AG04449 (cell line): Measurements from ENCODE around the gene PDCD4.

ENCODE experiments used
- CTCF ChIA-PET: fragments of 350-600 bp; formaldehyde crosslinking; extraction: SDS; loops from one replicate; lab custom pipeline; 2021; ENCODE audit warnings: antibody characterized with exemption; lab: Yijun Ruan, JAX
- POLR2A ChIA-PET: fragments of 400-600, 350-600 bp; formaldehyde crosslinking; extraction: SDS; loops from one replicate; lab custom pipeline; 2020; ENCODE audit warnings: antibody characterized with exemption, inconsistent platforms; lab: Yijun Ruan, JAX
- DNase-seq: peaks from one replicate; pipeline ENCODE4 v3.0.0-alpha.2; 2010; ENCODE audit warnings: low read depth, low spot score
- H3K4me3 ChIP-seq: 2 replicates; pipeline ENCODE4 v1.5.1; 2011; ENCODE audit warnings: low read depth, mild to moderate bottlenecking, control low read depth, low read length
- TF ChIP-seq, protein P1 (sequence below): IDR thresholded peaks from one replicate; pipeline ENCODE4 v1.5.1; 2011; ENCODE audit warnings: mild to moderate bottlenecking, moderate library complexity, low read length, control low read depth, inconsistent platforms; ENCODE audit not compliant: insufficient read depth; ENCODE audit errors: missing control alignments

PDCD4 gene

DNA sequence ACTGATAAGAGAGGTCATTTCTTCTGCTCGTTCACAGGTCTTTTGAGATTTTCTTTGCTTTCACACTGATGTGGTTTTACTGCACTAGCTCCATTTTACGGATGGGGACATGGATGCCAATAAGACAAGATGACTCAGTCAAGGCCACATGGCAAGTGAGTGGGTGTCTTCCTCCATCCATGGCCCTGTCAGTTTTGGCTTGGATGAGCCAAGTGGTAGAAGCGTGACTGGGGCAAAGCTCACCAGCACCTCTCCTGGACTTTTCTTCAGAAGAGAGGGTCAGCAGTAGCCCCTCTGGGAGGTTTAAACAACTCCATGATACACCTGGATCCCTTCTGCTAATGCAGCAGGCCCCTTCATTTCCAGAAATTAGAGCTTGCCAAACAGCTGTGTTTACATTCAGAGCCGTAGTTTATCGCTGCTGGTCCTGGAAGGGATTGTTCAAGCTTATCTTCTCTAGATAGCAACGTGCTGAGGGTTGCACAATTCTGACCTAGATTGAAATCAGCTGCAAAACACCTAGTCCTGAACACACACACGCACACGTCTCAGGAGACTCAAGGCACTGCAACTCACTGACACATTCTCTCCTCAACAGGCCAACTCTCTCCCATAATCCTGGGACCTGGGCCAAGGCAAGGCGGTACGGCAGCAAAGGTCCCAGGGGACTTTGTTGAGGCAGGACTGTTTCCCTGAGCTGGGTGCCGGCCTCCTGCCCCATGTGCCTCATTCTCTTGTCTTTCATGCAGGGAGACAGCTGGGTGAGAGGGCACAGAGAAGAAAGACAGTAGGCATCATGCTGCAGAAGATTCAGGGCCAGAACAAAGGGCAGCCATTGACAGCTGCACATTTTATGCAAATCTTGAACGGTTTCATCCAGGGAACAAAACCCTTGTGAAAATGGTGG lies 14.2 kb upstream of the PDCD4 start:
- TF ChIP-seq, protein P1, sequence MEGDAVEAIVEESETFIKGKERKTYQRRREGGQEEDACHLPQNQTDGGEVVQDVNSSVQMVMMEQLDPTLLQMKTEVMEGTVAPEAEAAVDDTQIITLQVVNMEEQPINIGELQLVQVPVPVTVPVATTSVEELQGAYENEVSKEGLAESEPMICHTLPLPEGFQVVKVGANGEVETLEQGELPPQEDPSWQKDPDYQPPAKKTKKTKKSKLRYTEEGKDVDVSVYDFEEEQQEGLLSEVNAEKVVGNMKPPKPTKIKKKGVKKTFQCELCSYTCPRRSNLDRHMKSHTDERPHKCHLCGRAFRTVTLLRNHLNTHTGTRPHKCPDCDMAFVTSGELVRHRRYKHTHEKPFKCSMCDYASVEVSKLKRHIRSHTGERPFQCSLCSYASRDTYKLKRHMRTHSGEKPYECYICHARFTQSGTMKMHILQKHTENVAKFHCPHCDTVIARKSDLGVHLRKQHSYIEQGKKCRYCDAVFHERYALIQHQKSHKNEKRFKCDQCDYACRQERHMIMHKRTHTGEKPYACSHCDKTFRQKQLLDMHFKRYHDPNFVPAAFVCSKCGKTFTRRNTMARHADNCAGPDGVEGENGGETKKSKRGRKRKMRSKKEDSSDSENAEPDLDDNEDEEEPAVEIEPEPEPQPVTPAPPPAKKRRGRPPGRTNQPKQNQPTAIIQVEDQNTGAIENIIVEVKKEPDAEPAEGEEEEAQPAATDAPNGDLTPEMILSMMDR: no peak
- ChIA-PET CTCF (interaction anchor here (0.7 to 1.4 kb wide), 4 partner anchors 12 to 112 kb away, joined by 3 to 5 read pairs (median 4); no protein-coding TSS in a partner anchor), POLR2A (no interaction called here)
- no peak for DNase-seq
- H3K4me3 ChIP-seq: no peak overlapping the region

DNA sequence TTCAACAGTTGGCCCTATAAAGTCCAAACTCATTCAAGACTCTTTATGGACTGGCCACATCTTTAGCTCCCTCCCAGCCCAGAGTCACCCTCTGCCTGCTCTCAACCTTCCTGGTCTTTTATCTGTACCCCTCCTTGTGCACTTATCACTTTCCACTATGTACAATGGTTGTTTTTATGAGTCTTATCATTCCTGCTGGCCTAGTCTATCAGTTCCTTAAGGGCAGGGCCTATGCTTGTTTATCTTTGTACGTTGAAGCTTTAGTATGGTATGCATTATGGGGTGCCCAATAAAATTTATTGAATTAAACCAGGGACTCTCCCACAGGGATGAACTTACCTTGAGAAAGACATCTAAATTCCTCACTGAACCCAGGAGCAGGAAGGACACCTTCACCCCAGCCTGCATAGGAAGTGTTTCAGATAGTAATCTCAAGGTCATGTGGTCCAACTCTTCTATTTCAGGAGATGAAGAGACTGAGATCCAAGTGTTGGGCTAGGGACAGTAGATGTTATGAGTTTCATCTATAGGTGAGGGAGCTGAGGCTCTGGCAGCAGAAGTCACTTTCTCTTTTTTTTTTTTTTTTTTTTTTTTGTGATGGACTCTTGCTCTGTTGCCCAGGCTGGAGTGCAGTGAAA lies 13.3 kb upstream of the PDCD4 start:
- POLR2A ChIA-PET: interaction anchor here (1.9 kb wide), 1 partner anchor 13 kb away, joined by 8 read pairs; the partner anchor contains the start of gene PDCD4
- no peak overlapping the region for H3K4me3 ChIP-seq
- DNase-seq: no peak
- TF ChIP-seq, protein P1: no peak
- CTCF ChIA-PET: interaction anchor here (0.7 to 0.9 kb wide), 2 partner anchors 13 to 55 kb away, joined by 3 to 4 read pairs; no protein-coding TSS in a partner anchor

DNA sequence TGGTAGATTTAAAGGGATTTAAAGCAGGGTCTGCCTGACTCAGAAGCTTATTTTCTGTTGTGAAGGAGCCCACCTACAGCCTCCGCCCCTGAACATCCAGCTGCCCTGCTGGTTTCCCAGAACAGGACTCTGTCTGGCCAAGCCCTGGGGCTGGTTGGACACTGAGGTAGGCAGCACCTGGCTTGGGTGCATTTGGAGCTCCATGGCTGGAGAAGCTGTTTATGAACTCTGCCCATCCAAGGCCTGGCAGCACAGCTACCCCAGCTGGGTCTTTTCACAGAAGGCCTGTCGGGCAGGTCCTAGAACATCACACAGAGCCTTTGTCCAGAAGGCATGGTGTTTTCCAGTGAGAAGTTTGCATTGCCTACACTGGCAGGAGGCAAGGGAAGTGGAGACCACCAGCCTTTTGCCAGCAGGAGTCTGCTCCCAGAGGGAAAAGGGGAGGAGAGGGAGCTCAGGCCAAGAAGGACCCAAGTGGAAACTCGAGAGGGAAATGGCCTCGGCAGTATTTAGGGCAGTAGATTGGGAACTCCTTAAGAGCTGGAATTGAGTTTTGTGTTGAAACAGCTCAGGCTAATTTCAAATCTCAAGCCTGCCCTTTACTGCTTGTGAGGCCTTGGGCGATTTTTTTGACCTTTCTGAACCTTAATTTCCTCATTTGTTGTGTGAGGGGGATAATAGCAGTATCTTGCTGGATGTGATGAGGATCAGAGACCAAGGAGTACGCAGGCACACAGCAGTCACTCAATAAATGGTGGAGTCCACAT lies 12.3 kb upstream of the PDCD4 start:
- TF ChIP-seq, protein P1: no peak
- ChIA-PET CTCF (interaction anchor here (0.9 to 1.0 kb wide), 2 partner anchors 13 to 249 kb away, joined by 3 read pairs; no protein-coding TSS in a partner anchor), POLR2A (interaction anchor here (1.1 to 1.9 kb wide), 2 partner anchors 12 to 13 kb away, joined by 3 to 8 read pairs; partner anchors contain the start of gene PDCD4)
- no peak overlapping the region for H3K4me3 ChIP-seq
- no peak for DNase-seq

DNA sequence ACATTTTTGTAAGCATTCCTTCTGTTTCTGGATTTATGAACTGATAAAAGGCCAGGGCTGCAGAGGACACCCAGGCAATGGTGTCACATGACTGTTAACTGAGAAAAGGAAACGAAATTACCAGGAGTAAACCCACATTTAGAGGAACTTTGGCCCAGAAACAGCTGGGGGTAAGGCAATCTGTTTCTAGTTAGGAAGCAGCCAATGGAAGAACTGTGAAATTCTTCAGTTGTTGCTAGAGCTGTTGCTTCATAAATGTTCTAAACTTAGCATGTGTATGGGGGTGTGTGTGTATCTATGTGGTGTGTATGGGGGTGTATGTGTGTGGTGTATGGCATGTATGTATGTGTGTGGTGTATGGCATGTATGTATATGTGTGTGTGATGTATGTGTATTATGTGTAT lies 11.8 kb upstream of the PDCD4 start:
- POLR2A ChIA-PET: interaction anchor here (1.1 to 1.9 kb wide), 2 partner anchors 12 to 13 kb away, joined by 3 to 8 read pairs; partner anchors contain the start of gene PDCD4
- TF ChIP-seq, protein P1: no peak
- no peak overlapping the region for H3K4me3 ChIP-seq
- DNase-seq: peak; percentile 68
- CTCF ChIA-PET: interaction anchor here (1.0 to 1.3 kb wide), 3 partner anchors 11 to 250 kb away, joined by 3 to 6 read pairs (median 3); partner anchors contain the start of gene PDCD4

DNA sequence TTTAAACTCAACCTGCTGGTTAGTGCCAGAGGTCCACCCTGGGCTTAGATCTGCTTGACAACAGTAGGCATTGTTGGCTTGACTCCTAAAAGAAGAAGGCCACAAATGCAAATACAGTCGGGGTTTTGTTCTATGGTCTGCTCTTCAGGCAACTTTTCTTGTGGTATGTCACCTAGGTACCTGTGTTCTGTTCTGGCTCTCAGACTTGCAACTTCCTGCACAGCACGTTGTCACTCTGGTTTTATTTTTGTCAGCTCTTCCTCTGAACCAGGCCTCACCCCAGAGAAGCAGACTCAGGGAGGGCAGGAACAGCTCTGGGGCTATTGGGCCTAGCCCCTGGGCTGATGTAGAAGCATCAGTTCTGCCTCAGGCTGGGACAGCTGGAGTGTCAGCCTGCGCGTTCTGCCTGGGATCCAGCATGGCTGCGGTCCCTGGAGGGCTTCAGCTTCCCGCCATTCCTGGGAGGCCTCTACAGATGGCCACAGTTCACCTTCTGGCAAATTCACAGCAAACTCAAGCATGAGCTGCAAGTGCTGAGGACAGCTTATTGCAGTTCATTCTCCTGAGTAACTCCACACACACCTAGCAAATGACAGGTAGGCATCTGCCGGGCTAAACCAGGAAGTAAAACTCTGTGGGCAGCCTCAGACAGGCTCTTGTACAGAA lies 11.0 kb upstream of the PDCD4 start:
- no peak overlapping the region for H3K4me3 ChIP-seq
- TF ChIP-seq, protein P1: no peak
- ChIA-PET POLR2A (interaction anchor here (1.9 kb wide), 1 partner anchor 11 kb away, joined by 8 read pairs; the partner anchor contains the start of gene PDCD4), CTCF (interaction anchor here (1.1 to 1.3 kb wide), 2 partner anchors 11 to 16 kb away, joined by 3 to 6 read pairs; partner anchors contain the start of gene PDCD4)
- no peak for DNase-seq
